K562 (cell line): ENCODE measurements around the gene MYH7. TPM values are rescaled to one million over a fixed set of nuclear protein-coding genes. Genes with fewer than 3 reads are reported as not detected.

ENCODE experiments used
- ATAC-seq: fragments of 200-7000 bp; cut with Tn5 transposase; 3 replicates; pipeline ENCODE4 v1.9.1; 2020; ENCODE audit warnings: moderate library complexity
- BruUV-seq: library from RNA; stranded (reverse); fragments of 400-500 nt; replicated peaks from 2 replicates; lab custom pipeline; 2021; lab: Mats Ljungman, UMichigan
- CTCF ChIA-PET: fragments of 300-600 bp; formaldehyde crosslinking; extraction: SDS; loops from one replicate; lab custom pipeline; 2021; ENCODE audit warnings: low intra/inter-chr PET ratio; lab: Yijun Ruan, JAX
- POLR2A ChIA-PET: fragments of 300-600, 350-650 bp; sonication (Branson Sonifier 250); formaldehyde crosslinking; extraction: SDS; loops from one replicate; lab custom pipeline; 2021; ENCODE audit warnings: antibody characterized with exemption, inconsistent platforms; lab: Yijun Ruan, JAX
- DNase-seq, 4 experiments: peaks; one replicate each; pipeline versions ENCODE4 v3.0.0 to v3.0.0-alpha.2; 2011 to 2018; ENCODE audit warnings: low spot score in 3 of 4, mixed read lengths in 3 of 4; ENCODE audit errors: extremely low read depth in 1 of 4
- FAIRE-seq: peaks from 2 replicates; lab custom pipeline; 2011; peaks lifted over from hg19 to GRCh38; lab: Jason Lieb, UNC
- H2AFZ ChIP-seq: 2 replicates; pipeline ENCODE4 v1.6.0; 2011; ENCODE audit warnings: low read depth, low read length, control low read depth, inconsistent platforms
- H3K27ac ChIP-seq: fragments of 200-600 bp; 3 replicates; pipeline ENCODE4 v1.8.0; 2011; ENCODE audit warnings: low read depth, mild to moderate bottlenecking, control low read depth, inconsistent platforms, low read length, moderate library complexity, mixed read lengths; ENCODE audit errors: extremely low read depth
- H3K27me3 ChIP-seq, 2 experiments: fragments of 300-600 bp in 1 of 2; 2 replicates in 1 of 2; 3 replicates in 1 of 2; pipeline versions ENCODE4 v1.6.0 to v1.8.0; 2011; ENCODE audit warnings: inconsistent platforms in 2 of 2, low read length in 2 of 2, mild to moderate bottlenecking in 1 of 2, mixed read lengths in 1 of 2, moderate library complexity in 1 of 2; ENCODE audit not compliant: control insufficient read depth in 2 of 2, insufficient read depth in 2 of 2
- H3K36me3 ChIP-seq: fragments of 300-600 bp; 3 replicates; pipeline ENCODE4 v1.8.0; 2011; ENCODE audit warnings: mild to moderate bottlenecking, low read length, inconsistent platforms; ENCODE audit not compliant: control insufficient read depth, insufficient read depth
- H3K4me1 ChIP-seq, 2 experiments: fragments of 200-600 bp in 1 of 2; replicated peaks in 1 of 2; 2 replicates in 1 of 2; 3 replicates in 1 of 2; pipeline versions ENCODE4 v1.5.1 to v1.8.0; 2011; ENCODE audit warnings: inconsistent platforms in 2 of 2, low read length in 2 of 2, mild to moderate bottlenecking in 1 of 2, mixed read lengths in 1 of 2, moderate library complexity in 1 of 2; ENCODE audit not compliant: control insufficient read depth in 2 of 2, insufficient read depth in 2 of 2
- H3K4me2 ChIP-seq: 2 replicates; pipeline ENCODE4 v1.6.1; 2011; ENCODE audit warnings: low read length, control low read depth, inconsistent platforms, mixed read lengths; ENCODE audit not compliant: insufficient read depth
- H3K4me3 ChIP-seq: fragments of 200-600 bp; sonication (generic), shearing (Covaris generic); 2 replicates; pipeline ENCODE4 v1.5.1; 2016; ENCODE audit warnings: control low read depth, inconsistent platforms
- H3K79me2 ChIP-seq: fragments of 200-600 bp; 3 replicates; pipeline ENCODE4 v1.8.0; 2011; ENCODE audit warnings: low read length, inconsistent platforms; ENCODE audit not compliant: control insufficient read depth, insufficient read depth
- H3K9ac ChIP-seq, 2 experiments: 2 replicates each; pipeline versions ENCODE4 v1.6.0 to v1.6.1; 2011; ENCODE audit warnings: low read depth in 2 of 2, low read length in 2 of 2, control low read depth in 1 of 2, inconsistent platforms in 1 of 2, mild to moderate bottlenecking in 1 of 2, mixed read lengths in 1 of 2; ENCODE audit not compliant: insufficient read depth in 1 of 2
- H3K9me1 ChIP-seq: one replicate; pipeline ENCODE4 v1.6.0; 2011; ENCODE audit warnings: inconsistent platforms, mild to moderate bottlenecking, low read length, moderate library complexity; ENCODE audit not compliant: control insufficient read depth, insufficient read depth
- H3K9me3 ChIP-seq: replicated peaks from 2 replicates; pipeline ENCODE4 v1.5.1; 2011; ENCODE audit warnings: low read depth, low read length, inconsistent platforms; ENCODE audit not compliant: control insufficient read depth, insufficient read depth
- H4K20me1 ChIP-seq: replicated peaks from 2 replicates; pipeline ENCODE4 v1.6.1; 2011; ENCODE audit warnings: low read length, inconsistent platforms, mixed read lengths; ENCODE audit not compliant: control insufficient read depth, insufficient read depth
- CCAR2 ChIP-seq: fragments of 200-400 bp; formaldehyde crosslinking; IDR thresholded peaks from 2 replicates; pipeline ENCODE4 v1.6.1; 2017; ENCODE audit warnings: mild to moderate bottlenecking, low read depth, low read length
- E2F3 ChIP-seq: fragments of 250-450 bp; sonication (Bioruptor Pico); IDR thresholded peaks from 2 replicates; pipeline ENCODE4 v1.4.0; 2020; ENCODE audit warnings: mild to moderate bottlenecking
- EHMT2 ChIP-seq: fragments of 450-650 bp; IDR thresholded peaks from 2 replicates; pipeline ENCODE4 v1.6.1; 2018; ENCODE audit warnings: antibody characterized with exemption
- FOXK2 ChIP-seq, 2 experiments: fragments of 450-650 bp; IDR thresholded peaks in 1 of 2; conservative IDR thresholded peaks in 1 of 2; 2 replicates each; pipeline ENCODE4 v1.6.1; 2016; ENCODE audit warnings: low read depth in 2 of 2, mild to moderate bottlenecking in 1 of 2
- MTA1 ChIP-seq: fragments of 450-650 bp; IDR thresholded peaks from 2 replicates; pipeline ENCODE4 v1.6.1; 2017; ENCODE audit warnings: borderline replicate concordance
- RBM14 ChIP-seq: fragments of 200-400 bp; formaldehyde crosslinking; IDR thresholded peaks from 2 replicates; pipeline ENCODE4 v1.6.1; 2018; ENCODE audit warnings: low read depth, mild to moderate bottlenecking, low read length, moderate library complexity, borderline replicate concordance; ENCODE audit not compliant: insufficient read depth
- RBM39 ChIP-seq: fragments of 200-400 bp; formaldehyde crosslinking; optimal IDR thresholded peaks from 2 replicates; pipeline ENCODE3; 2018; ENCODE audit warnings: low read depth, low read length
- SIN3B ChIP-seq: fragments of 450-650 bp; IDR thresholded peaks from 2 replicates; pipeline ENCODE4 v1.6.1; 2017; ENCODE audit warnings: low read depth, mild to moderate bottlenecking, moderate library complexity
- SREBF1 ChIP-seq: fragments of 150-350 bp; IDR thresholded peaks from 2 replicates; pipeline ENCODE4 v1.6.1; 2014; ENCODE audit warnings: antibody characterized with exemption, low read depth, low read length, borderline replicate concordance
- TAF7 ChIP-seq: fragments of 450-650 bp; IDR thresholded peaks from 2 replicates; pipeline ENCODE4 v1.6.1; 2016; ENCODE audit warnings: missing genetic modification characterization, missing compliant biosample characterization
- ZNF609 ChIP-seq: sonication (generic); formaldehyde crosslinking; IDR thresholded peaks from 2 replicates; pipeline ENCODE4 v1.8.1; 2023; ENCODE audit warnings: missing genetic modification reagents, mild to moderate bottlenecking, borderline replicate concordance
- WGBS: fragments of 100-300 bp; shearing (Covaris generic); methylation state at CpG from one replicate; pipeline ENCODE4 v1.1.6; 2016; ENCODE audit warnings: low coverage, mixed read lengths; ENCODE audit not compliant: insufficient coverage; ENCODE audit errors: missing lambda C conversion rate; 5-methylcytosine and 5-hydroxymethylcytosine counted together
- in situ Hi-C: fragments of 300-500 bp; cut with MboI; formaldehyde crosslinking; loops from 4 replicates; pipeline ENCODE4 v1.15.0; 2018; ENCODE audit warnings: inconsistent platforms, mixed read lengths
- intact Hi-C: fragments of 100-400 bp; cut with micrococcal nuclease; formaldehyde crosslinking; loops from 2 replicates; pipeline ENCODE4 v1.14.2; 2022
- polyA plus RNA-seq, 8 experiments: library from polyadenylated mRNA; depleted of rRNA in 4 of 8; stranded (reverse) in 5 of 8; unstranded in 3 of 8; fragments of >200 nt; fragmentation: Nextera tagmentation in 2 of 8; fragmentation: Illumina TruSeq in 1 of 8; extraction: Ambion mirVana in 2 of 8; extraction: Trizol in 1 of 8; gene quantifications; 2 replicates each; pipeline versions ENCODE4 v1.2.1 to v1.2.3, GENCODE V29; 2011 to 2014; ENCODE audit warnings: inconsistent platforms in 1 of 8, missing spikeins in 1 of 8
- total RNA-seq, 7 experiments: library from RNA; depleted of rRNA in 6 of 7; stranded (reverse); fragments of >200 nt in 6 of 7; fragmentation: Illumina TruSeq in 2 of 7; extraction: Trizol in 2 of 7; gene quantifications; 2 replicates each; pipeline versions ENCODE4 v1.2.1 to v1.2.3, GENCODE V29; 2011 to 2021; ENCODE audit warnings: low replicate concordance in 1 of 7
- TF ChIP-seq, protein P1 (sequence below): fragments of 450-650 bp; formaldehyde crosslinking; IDR thresholded peaks from 2 replicates; pipeline ENCODE4 v1.4.0; 2022; ENCODE audit warnings: missing genetic modification characterization
- TF ChIP-seq, protein P2 (sequence below): IDR thresholded peaks from 3 replicates; pipeline ENCODE4 v1.6.1; 2011; ENCODE audit warnings: borderline replicate concordance, mild to moderate bottlenecking; ENCODE audit not compliant: insufficient read length, insufficient read depth
- TF ChIP-seq, protein P3 (sequence below): fragments of 450-650 bp; IDR thresholded peaks from one replicate; pipeline ENCODE4 v1.6.1; 2018; ENCODE audit warnings: mild to moderate bottlenecking, moderate library complexity; ENCODE audit not compliant: partially characterized antibody

The MYH7 gene
- total and polyA plus RNA-seq, 9 of the 15 experiments (the other 6 are each of a cell fraction or from before 2014, with no cell fraction given) = not detected

GRCh38 chr14:23405516-23406025 is 29.9 kb downstream of the MYH7 start:
- Histone ChIP-seq H3K9me1 (no peaks in the 10 kb centered on the region), H4K20me1 (no peaks in the 10 kb centered on the region), H3K4me1 (peaks cover 0 to 6% of the 10 kb centered on the region in 2 experiments; a peak in 2 of 5 replicates), H3K27ac (no peak overlapping the region), H3K27me3 (peaks cover 16 to 76% of the 10 kb centered on the region in 2 experiments; a peak in 4 of 5 replicates), H2AFZ (no peak overlapping the region), H3K9ac (no peak overlapping the region), H3K4me2 (no peak overlapping the region), H3K9me3 (no peaks in the 10 kb centered on the region), H3K79me2 (no peaks in the 10 kb centered on the region), H3K4me3 (no peak overlapping the region), H3K36me3 (no peaks in the 10 kb centered on the region)
- WGBS = 3% methylated on average over 10 of the region's 13 CpGs
- CTCF ChIA-PET = no interaction called here
- BruUV-seq = no TSS peak
- no peak for DNase-seq
- intact Hi-C loops = no loop called here
- no peak for ATAC-seq
- in situ Hi-C loops = no loop called here
- POLR2A ChIA-PET = no interaction called here
- FAIRE-seq = no peak
- TF ChIP-seq EHMT2 (no peak), CCAR2 (no peak), RBM39 (no peak), SREBF1 (no peak), SIN3B (no peak), MTA1 (no peak), E2F3 (CRISPR knock-in tag) (no peak), TAF7 (tag) (no peak), ZNF609 (CRISPR knock-in tag) (no peak), RBM14 (no peak), FOXK2 (conservative IDR thresholded peaks at IDR 0.05 in 1 of 2, IDR thresholded peaks at IDR 0.05 in 1 of 2; ENCODE audit: low read depth in 2 of 2) (no peak)
- TF ChIP-seq, protein P1, sequence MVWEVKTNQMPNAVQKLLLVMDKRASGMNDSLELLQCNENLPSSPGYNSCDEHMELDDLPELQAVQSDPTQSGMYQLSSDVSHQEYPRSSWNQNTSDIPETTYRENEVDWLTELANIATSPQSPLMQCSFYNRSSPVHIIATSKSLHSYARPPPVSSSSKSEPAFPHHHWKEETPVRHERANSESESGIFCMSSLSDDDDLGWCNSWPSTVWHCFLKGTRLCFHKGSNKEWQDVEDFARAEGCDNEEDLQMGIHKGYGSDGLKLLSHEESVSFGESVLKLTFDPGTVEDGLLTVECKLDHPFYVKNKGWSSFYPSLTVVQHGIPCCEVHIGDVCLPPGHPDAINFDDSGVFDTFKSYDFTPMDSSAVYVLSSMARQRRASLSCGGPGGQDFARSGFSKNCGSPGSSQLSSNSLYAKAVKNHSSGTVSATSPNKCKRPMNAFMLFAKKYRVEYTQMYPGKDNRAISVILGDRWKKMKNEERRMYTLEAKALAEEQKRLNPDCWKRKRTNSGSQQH (CRISPR knock-in tag) = no peak
- TF ChIP-seq, protein P2, sequence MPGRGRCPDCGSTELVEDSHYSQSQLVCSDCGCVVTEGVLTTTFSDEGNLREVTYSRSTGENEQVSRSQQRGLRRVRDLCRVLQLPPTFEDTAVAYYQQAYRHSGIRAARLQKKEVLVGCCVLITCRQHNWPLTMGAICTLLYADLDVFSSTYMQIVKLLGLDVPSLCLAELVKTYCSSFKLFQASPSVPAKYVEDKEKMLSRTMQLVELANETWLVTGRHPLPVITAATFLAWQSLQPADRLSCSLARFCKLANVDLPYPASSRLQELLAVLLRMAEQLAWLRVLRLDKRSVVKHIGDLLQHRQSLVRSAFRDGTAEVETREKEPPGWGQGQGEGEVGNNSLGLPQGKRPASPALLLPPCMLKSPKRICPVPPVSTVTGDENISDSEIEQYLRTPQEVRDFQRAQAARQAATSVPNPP = no peak
- TF ChIP-seq, protein P3, sequence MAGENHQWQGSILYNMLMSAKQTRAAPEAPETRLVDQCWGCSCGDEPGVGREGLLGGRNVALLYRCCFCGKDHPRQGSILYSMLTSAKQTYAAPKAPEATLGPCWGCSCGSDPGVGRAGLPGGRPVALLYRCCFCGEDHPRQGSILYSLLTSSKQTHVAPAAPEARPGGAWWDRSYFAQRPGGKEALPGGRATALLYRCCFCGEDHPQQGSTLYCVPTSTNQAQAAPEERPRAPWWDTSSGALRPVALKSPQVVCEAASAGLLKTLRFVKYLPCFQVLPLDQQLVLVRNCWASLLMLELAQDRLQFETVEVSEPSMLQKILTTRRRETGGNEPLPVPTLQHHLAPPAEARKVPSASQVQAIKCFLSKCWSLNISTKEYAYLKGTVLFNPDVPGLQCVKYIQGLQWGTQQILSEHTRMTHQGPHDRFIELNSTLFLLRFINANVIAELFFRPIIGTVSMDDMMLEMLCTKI = no peak
